Measurements from ENCODE around the gene SLC9A9. TPM values are rescaled to one million over a fixed set of nuclear protein-coding genes. Genes with fewer than 3 reads are reported as not detected.

The SLC9A9 gene
- total and polyA plus RNA-seq, 8 donors, result 0.28 to 5.9 (median 0.75) TPM

GRCh38 chr3:143326983-143327778 lies 521.1 kb downstream of the SLC9A9 start:
- intact Hi-C loops (cut with DNase I), result no loop called here
- Histone ChIP-seq H3K27ac (no peak overlapping the region), H3K27me3 (no peaks in the 10 kb centered on the region), H3K36me3 (no peaks in the 10 kb centered on the region), H3K9me3 (no peaks in the 10 kb centered on the region), H3K4me3 (no peak overlapping the region), H3K4me1 (no peaks in the 10 kb centered on the region)
- DNase-seq (no peak), FAIRE-seq (no peak), ATAC-seq (no peak)
- 79 to 88% methylated on average over 1 of the region's 1 CpG for whole genome bisulfite sequencing, 2 donors
- TF ChIP-seq, protein P1, sequence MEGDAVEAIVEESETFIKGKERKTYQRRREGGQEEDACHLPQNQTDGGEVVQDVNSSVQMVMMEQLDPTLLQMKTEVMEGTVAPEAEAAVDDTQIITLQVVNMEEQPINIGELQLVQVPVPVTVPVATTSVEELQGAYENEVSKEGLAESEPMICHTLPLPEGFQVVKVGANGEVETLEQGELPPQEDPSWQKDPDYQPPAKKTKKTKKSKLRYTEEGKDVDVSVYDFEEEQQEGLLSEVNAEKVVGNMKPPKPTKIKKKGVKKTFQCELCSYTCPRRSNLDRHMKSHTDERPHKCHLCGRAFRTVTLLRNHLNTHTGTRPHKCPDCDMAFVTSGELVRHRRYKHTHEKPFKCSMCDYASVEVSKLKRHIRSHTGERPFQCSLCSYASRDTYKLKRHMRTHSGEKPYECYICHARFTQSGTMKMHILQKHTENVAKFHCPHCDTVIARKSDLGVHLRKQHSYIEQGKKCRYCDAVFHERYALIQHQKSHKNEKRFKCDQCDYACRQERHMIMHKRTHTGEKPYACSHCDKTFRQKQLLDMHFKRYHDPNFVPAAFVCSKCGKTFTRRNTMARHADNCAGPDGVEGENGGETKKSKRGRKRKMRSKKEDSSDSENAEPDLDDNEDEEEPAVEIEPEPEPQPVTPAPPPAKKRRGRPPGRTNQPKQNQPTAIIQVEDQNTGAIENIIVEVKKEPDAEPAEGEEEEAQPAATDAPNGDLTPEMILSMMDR (IDR thresholded peaks at IDR 0.05), result no peak

- Histone ChIP-seq H3K36me3 (no peaks in the 10 kb centered on the region), H3K4me3 (no peak overlapping the region), H3K27me3 (no peaks in the 10 kb centered on the region), H3K4me1 (no peaks in the 10 kb centered on the region), H3K9me3 (no peaks in the 10 kb centered on the region), H3K27ac (no peak overlapping the region)
- intact Hi-C loops (cut with DNase I), result no loop called here
- 54 to 65% methylated on average over 5 of the region's 5 CpGs for WGBS, 2 donors
- TF ChIP-seq, protein P1 (IDR thresholded peaks at IDR 0.05), result no peak
- ATAC-seq (peak in 1 of 4 donors; percentile 18), FAIRE-seq (no peak), DNase-seq (no peak)
These were observed 527.1 kb downstream of the SLC9A9 start for GRCh38 chr3:143321058-143321769.

DNA sequence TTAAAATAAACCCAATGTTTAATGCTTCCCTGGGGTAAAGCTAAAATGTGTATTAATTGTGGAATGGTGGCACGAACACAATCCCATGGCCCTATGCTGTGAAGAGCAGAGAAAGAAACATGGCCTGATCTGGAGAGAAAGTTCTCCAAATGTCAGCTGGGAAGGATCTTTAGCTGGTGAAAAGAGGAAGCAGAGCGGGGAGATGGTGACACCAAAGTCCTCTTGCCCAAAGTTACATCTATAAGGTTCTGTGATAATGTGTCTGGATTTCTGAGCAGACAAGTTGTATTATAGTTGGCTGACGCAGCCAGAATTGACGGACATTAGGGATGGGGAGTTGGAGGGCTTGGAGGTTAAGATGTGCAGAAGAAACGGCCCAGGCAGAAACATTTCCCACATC lies 532.5 kb downstream of the SLC9A9 start:
- Histone ChIP-seq H3K9me3 (no peaks in the 10 kb centered on the region), H3K4me1 (no peaks in the 10 kb centered on the region), H3K36me3 (no peaks in the 10 kb centered on the region), H3K4me3 (no peak overlapping the region), H3K27ac (no peak overlapping the region), H3K27me3 (no peaks in the 10 kb centered on the region)
- WGBS, 2 donors, result 68 to 82% methylated on average over 5 of the region's 5 CpGs
- TF ChIP-seq, protein P1 (IDR thresholded peaks at IDR 0.05), result no peak
- DNase-seq, result no peak
- ATAC-seq, result no peak
- intact Hi-C loops (cut with DNase I), result no loop called here
- no peak for FAIRE-seq

DNA sequence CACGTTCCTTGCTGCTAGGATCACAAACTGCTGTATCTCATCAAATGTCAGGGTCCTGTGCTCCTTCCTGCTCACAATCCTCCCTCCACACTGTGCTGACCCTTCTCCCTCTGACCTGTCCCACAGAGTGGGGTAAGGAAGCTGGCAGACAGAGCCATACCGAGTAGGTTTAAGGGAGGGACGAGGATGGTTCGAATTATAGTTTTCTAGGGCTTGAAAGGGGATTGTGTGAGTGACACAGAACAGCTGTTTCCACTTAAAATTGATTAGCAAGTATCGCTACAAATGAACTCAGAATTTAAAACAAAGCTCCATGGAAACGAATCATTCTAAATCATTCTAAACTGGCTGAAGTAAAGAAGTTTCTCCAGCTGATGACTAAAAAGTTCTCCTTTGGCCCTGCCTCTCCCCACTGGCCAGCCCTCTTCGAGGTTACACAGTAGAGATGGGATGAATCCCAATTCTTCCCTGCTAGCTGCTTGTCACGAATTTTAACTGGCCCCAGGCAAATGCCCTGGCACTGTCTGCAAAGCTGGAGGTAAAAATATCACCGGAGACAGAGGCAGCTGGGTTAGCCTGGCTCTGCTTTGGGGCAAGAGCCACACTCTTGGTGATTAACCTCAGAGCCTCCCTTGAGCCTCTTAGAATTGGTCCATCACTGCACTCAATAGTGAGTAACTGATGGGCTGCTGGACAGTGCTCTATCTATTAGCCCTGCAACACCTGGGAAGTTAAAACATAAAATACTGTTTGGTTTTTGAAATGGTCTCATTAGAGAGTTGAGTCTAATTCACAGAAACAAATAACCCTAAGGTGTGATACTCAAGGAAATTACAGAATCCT lies 533.8 kb downstream of the SLC9A9 start:
- no peak overlapping the region for H3K4me3 ChIP-seq
- ATAC-seq, result no peak
- intact Hi-C loops (cut with DNase I), result no loop called here

More for the DNA sequence above, 533.8 kb downstream of the SLC9A9 start:
- DNase-seq (no peak), FAIRE-seq (no peak)
- H3K9me3 ChIP-seq, result no peaks in the 10 kb centered on the region
- H3K27ac ChIP-seq, result no peak overlapping the region
- H3K36me3 ChIP-seq, result no peaks in the 10 kb centered on the region
- no peaks in the 10 kb centered on the region for H3K4me1 ChIP-seq
- TF ChIP-seq, protein P1 (IDR thresholded peaks at IDR 0.05), result no peak
- WGBS, 2 donors, result 55 to 56% methylated on average over 9 of the region's 9 CpGs
- H3K27me3 ChIP-seq, result no peaks in the 10 kb centered on the region
